SK-N-SH treated with all-trans-retinoic acid at 6 μM for 48 hours (cell line): ENCODE results near the gene RAB44.

Source experiments
- ATAC-seq: fragments of 200-7000 bp; cut with Tn5 transposase; 3 replicates; pipeline ENCODE4 v1.9.1; 2020; ENCODE audit warnings: mild to moderate bottlenecking, moderate library complexity
- ARNTL ChIP-seq: fragments of 450-650 bp; formaldehyde crosslinking; IDR thresholded peaks from 2 replicates; pipeline ENCODE4 v1.5.0; 2020; ENCODE audit warnings: low read depth, mild to moderate bottlenecking, moderate library complexity, borderline replicate concordance
- BACH2 ChIP-seq: fragments of 250-450 bp; sonication (Bioruptor Pico); IDR thresholded peaks from 2 replicates; pipeline ENCODE4 v1.9.0; 2021; ENCODE audit warnings: mild to moderate bottlenecking, borderline replicate concordance
- CREB5 ChIP-seq: fragments of 250-450 bp; sonication (Bioruptor Pico); IDR thresholded peaks from 2 replicates; pipeline ENCODE4 v1.5.1; 2020; ENCODE audit warnings: low read depth, mild to moderate bottlenecking, moderate library complexity
- CSRNP3 ChIP-seq: fragments of 250-450 bp; sonication (Bioruptor Pico); IDR thresholded peaks from 2 replicates; pipeline ENCODE4 v1.5.1; 2021; ENCODE audit warnings: mild to moderate bottlenecking, moderate library complexity
- ESRRG ChIP-seq: fragments of 250-450 bp; sonication (Bioruptor Pico); IDR thresholded peaks from 2 replicates; pipeline ENCODE4 v1.6.1; 2021; ENCODE audit warnings: mild to moderate bottlenecking
- GLIS3 ChIP-seq: fragments of 250-450 bp; sonication (Bioruptor Pico); IDR thresholded peaks from 2 replicates; pipeline ENCODE4 v1.5.0; 2020; ENCODE audit warnings: mild to moderate bottlenecking, moderate library complexity
- ISL1 ChIP-seq: fragments of 250-450 bp; sonication (Bioruptor Pico); IDR thresholded peaks from 2 replicates; pipeline ENCODE4 v2.1.2; 2022; ENCODE audit warnings: mild to moderate bottlenecking, moderate library complexity
- OSR1 ChIP-seq: fragments of 250-450 bp; sonication (Bioruptor Pico); IDR thresholded peaks from 2 replicates; pipeline ENCODE4 v1.8.0; 2022; ENCODE audit warnings: moderate library complexity, mild to moderate bottlenecking, inconsistent platforms
- PPARA ChIP-seq: fragments of 250-450 bp; sonication (Bioruptor Pico); IDR thresholded peaks from 2 replicates; pipeline ENCODE4 v1.5.0; 2020; ENCODE audit warnings: mild to moderate bottlenecking, borderline replicate concordance
- TOX ChIP-seq: fragments of 250-450 bp; sonication (Bioruptor Pico); IDR thresholded peaks from 2 replicates; pipeline ENCODE4 v1.8.0; 2021; ENCODE audit warnings: mild to moderate bottlenecking, moderate library complexity, borderline replicate concordance
- ZC3H10 ChIP-seq: fragments of 250-450 bp; sonication (Bioruptor Pico); IDR thresholded peaks from 2 replicates; pipeline ENCODE4 v1.5.1; 2021; ENCODE audit warnings: mild to moderate bottlenecking, moderate library complexity
- ZFP30 ChIP-seq: fragments of 450-650 bp; formaldehyde crosslinking; IDR thresholded peaks from 2 replicates; pipeline ENCODE4 v1.5.0; 2022; ENCODE audit warnings: mild to moderate bottlenecking, moderate library complexity
- ZNF565 ChIP-seq: fragments of 450-650 bp; formaldehyde crosslinking; conservative IDR thresholded peaks from 2 replicates; pipeline ENCODE4 v1.5.0; 2020; ENCODE audit warnings: low read depth, mild to moderate bottlenecking, moderate library complexity
- ZNF70 ChIP-seq: fragments of 450-650 bp; formaldehyde crosslinking; IDR thresholded peaks from 2 replicates; pipeline ENCODE4 v1.5.0; 2020; ENCODE audit warnings: mild to moderate bottlenecking, moderate library complexity
- TF ChIP-seq, protein P1 (sequence below): fragments of 250-450 bp; sonication (Bioruptor Pico); IDR thresholded peaks from 2 replicates; pipeline ENCODE4 v1.5.0; 2020; ENCODE audit warnings: mild to moderate bottlenecking, moderate library complexity
- TF ChIP-seq, protein P2 (sequence below): fragments of 250-450 bp; sonication (Bioruptor Pico); IDR thresholded peaks from 2 replicates; pipeline ENCODE4 v1.8.0; 2020; ENCODE audit warnings: mild to moderate bottlenecking, moderate library complexity, borderline replicate concordance

Gene RAB44

GRCh38 chr6:36691612-36692011 lies 6.0 kb upstream of the RAB44 start:
- no peak for TF ChIP-seq CSRNP3 (CRISPR knock-in tag)
- no peak for TF ChIP-seq OSR1 (CRISPR knock-in tag)
- TF ChIP-seq, protein P1, sequence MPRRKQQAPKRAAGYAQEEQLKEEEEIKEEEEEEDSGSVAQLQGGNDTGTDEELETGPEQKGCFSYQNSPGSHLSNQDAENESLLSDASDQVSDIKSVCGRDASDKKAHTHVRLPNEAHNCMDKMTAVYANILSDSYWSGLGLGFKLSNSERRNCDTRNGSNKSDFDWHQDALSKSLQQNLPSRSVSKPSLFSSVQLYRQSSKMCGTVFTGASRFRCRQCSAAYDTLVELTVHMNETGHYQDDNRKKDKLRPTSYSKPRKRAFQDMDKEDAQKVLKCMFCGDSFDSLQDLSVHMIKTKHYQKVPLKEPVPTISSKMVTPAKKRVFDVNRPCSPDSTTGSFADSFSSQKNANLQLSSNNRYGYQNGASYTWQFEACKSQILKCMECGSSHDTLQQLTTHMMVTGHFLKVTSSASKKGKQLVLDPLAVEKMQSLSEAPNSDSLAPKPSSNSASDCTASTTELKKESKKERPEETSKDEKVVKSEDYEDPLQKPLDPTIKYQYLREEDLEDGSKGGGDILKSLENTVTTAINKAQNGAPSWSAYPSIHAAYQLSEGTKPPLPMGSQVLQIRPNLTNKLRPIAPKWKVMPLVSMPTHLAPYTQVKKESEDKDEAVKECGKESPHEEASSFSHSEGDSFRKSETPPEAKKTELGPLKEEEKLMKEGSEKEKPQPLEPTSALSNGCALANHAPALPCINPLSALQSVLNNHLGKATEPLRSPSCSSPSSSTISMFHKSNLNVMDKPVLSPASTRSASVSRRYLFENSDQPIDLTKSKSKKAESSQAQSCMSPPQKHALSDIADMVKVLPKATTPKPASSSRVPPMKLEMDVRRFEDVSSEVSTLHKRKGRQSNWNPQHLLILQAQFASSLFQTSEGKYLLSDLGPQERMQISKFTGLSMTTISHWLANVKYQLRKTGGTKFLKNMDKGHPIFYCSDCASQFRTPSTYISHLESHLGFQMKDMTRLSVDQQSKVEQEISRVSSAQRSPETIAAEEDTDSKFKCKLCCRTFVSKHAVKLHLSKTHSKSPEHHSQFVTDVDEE: no peak
- TF ChIP-seq CREB5 (CRISPR knock-in tag): no peak
- TF ChIP-seq, all 23 proteins: peak for 0
- ATAC-seq: no peak

DNA sequence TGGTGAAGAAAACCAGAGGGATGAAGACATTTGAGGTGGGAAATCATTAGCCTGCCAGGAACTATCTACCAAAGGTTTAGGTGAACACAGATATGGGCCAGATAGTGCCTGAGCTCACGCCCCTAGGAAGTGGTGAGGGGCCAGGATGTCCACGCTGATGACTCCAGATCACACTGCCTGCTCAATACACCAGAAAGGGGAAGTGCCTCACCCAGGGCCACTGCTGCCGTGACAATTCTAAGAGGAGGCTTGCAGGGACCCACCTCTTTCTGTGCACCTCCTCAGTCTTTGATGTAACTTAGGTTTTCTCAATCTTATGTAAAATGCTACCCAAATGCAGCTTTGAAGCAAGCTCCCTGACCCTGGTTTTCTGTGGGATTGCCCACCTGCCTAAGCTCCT lies 5.4 kb upstream of the RAB44 start:
- ATAC-seq: no peak
- TF ChIP-seq ESRRG (CRISPR knock-in tag): no peak
- TF ChIP-seq TOX: no peak
- TF ChIP-seq CREB5 (CRISPR knock-in tag): no peak

DNA sequence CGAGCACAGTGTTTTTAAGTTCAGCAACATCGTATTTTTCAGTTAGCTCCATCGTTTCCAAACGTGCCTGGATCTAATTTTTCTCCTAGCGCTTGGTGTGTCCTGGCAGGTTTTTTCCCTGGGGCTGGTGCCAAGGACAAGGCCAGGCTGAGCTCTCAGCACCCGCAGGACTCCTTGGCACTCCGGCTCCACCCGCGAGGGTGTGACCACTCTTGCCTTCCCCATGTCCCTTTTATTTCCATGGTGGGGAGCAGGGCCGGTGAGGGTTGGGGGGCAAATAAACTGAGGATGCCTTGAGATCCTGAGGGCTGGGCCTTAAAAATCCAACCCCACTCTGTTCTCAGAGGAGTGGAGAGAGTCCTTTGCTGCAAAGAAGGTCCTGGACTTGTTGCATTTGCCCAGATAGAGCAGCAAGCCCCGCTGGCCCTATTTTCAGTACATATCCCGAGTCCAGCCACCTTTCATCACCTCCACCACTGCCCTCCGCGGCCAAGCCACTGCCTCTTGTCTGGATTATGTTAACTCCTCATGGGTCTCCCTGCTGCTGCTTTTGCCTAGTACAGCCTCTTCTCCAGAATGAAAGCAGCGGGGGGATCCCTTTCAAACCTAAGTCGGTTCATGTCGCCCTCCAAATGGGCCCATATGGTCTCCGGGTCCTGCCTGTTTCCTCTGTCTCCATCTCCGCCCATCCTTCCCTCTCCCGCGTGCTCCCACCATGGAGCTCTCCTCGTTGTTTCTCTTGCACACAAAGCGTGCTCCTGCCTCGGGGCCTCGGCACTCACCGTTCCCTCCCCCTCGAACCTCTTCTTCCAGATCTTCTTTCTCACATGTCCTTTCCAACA lies 4.5 kb upstream of the RAB44 start:
- TF ChIP-seq, protein P1: no peak
- TF ChIP-seq TOX (no peak), ZNF70 (CRISPR knock-in tag) (no peak), ISL1 (CRISPR knock-in tag) (no peak), ESRRG (CRISPR knock-in tag) (no peak), BACH2 (no peak), ZNF565 (CRISPR knock-in tag) (no peak), ZFP30 (no peak), CREB5 (CRISPR knock-in tag) (no peak), OSR1 (CRISPR knock-in tag) (no peak), PPARA (CRISPR knock-in tag) (no peak), ARNTL (CRISPR knock-in tag) (no peak), CSRNP3 (CRISPR knock-in tag) (no peak), ZC3H10 (CRISPR knock-in tag) (no peak), GLIS3 (no peak)
- TF ChIP-seq, protein P2, sequence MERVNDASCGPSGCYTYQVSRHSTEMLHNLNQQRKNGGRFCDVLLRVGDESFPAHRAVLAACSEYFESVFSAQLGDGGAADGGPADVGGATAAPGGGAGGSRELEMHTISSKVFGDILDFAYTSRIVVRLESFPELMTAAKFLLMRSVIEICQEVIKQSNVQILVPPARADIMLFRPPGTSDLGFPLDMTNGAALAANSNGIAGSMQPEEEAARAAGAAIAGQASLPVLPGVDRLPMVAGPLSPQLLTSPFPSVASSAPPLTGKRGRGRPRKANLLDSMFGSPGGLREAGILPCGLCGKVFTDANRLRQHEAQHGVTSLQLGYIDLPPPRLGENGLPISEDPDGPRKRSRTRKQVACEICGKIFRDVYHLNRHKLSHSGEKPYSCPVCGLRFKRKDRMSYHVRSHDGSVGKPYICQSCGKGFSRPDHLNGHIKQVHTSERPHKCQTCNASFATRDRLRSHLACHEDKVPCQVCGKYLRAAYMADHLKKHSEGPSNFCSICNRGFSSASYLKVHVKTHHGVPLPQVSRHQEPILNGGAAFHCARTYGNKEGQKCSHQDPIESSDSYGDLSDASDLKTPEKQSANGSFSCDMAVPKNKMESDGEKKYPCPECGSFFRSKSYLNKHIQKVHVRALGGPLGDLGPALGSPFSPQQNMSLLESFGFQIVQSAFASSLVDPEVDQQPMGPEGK (CRISPR knock-in tag): no peak
- no peak for ATAC-seq
